NCI-H2196 (cell line): ENCODE results near the gene KREMEN2.
A peak's percentile ranks its signal among the peaks of the same experiment; 100 is the strongest.

Experiments
- DNase-seq: peaks from one replicate; lab custom pipeline; 2025; ENCODE audit not compliant: unreplicated experiment; lab: John Stamatoyannopoulos, UW

Gene KREMEN2

DNA sequence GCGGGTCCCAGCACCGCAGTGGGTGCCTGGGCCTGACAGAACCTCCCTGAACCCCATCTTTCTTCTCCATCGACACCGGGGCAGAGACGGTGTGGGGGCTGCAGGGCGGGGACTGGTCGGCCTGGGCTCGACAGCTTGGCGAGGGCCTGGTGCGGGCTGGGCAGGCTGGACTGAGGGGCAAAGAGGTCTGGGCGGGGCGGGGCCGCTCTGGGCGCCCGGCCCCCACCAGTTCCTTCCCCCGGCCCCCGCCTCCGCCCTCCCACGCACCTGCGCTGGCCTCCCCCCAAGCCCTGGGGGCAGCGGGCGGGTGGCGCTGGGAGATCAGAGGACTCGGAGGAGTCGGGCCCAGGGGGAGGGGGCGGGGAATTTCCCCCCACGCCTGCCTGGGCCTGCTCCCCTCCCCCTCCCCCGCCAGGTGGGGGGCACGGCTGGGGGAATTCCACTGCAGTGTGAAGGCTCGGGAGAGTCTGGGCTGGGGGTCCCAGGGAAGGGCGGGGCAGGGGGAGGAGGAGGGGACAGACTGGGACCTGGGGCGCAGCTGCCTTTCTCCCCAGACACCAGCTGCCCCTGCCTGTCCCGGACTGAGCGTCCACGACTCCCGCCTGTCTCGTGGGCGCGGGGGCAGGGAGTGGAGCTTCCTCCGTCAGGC is 877 bp upstream of the KREMEN2 start:
- no peak for DNase-seq

DNA sequence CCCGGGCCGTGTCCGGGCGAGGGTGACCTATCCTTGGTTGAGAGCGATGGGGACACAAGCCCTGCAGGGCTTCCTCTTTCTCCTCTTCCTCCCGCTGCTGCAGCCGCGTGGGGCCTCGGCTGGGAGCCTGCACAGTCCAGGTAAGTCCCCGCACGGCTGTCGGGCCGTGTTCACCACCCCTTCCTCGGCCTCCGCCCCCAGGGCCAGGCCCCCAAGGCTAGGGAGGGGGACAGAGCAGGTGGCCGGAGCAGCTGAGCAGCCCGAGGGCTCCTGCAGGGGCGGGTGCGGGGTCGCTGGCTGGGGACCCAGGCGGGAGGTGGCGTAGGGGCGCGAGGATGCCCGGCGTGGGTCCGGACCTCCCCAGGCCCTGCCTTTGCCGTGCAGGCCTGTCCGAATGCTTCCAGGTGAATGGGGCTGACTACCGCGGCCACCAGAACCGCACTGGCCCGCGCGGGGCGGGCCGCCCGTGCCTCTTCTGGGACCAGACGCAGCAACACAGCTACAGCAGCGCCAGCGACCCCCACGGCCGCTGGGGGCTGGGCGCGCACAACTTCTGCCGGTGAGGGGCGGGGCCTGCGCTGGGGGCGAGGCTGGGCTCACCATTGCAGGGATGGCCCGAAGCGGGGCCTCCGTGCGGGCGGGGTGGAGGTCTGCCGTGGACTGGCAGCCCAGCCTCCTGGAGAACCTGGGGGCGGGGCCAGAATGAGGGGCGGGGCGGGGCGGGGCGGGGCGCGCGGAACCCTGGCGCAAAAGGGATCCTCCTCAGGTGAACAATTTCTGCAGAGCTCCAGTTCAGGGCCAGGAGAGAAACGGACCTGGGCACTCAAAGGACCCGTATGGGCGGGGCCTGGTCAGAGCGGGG is 631 bp downstream of the KREMEN2 start:
- DNase-seq = peak; percentile 81

GRCh38 chr16:2966043-2966807 is 2.1 kb downstream of the KREMEN2 start:
- no peak for DNase-seq

DNA sequence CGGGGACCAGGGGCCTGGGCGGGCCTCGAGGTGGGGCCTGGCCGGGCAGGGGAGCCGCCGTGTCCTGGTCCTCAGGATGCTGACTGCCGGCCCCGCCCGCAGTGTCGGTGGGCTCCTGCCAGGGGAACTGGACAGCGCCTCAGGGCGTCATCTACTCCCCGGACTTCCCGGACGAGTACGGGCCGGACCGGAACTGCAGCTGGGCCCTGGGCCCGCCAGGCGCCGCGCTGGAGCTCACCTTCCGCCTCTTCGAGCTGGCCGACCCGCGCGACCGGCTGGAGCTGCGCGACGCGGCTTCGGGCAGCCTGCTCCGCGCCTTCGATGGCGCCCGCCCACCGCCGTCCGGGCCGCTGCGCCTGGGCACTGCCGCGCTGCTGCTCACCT is 2.7 kb downstream of the KREMEN2 start:
- no peak for DNase-seq

- no peak for DNase-seq
Measured at GRCh38 chr16:2967211-2967631, 3.1 kb downstream of the KREMEN2 start.

GRCh38 chr16:2967721-2968161 is 3.7 kb downstream of the KREMEN2 start:
- DNase-seq = no peak

- DNase-seq = peak; percentile 48
Measured at GRCh38 chr16:2968368-2968737, 4.3 kb downstream of the KREMEN2 start.

DNA sequence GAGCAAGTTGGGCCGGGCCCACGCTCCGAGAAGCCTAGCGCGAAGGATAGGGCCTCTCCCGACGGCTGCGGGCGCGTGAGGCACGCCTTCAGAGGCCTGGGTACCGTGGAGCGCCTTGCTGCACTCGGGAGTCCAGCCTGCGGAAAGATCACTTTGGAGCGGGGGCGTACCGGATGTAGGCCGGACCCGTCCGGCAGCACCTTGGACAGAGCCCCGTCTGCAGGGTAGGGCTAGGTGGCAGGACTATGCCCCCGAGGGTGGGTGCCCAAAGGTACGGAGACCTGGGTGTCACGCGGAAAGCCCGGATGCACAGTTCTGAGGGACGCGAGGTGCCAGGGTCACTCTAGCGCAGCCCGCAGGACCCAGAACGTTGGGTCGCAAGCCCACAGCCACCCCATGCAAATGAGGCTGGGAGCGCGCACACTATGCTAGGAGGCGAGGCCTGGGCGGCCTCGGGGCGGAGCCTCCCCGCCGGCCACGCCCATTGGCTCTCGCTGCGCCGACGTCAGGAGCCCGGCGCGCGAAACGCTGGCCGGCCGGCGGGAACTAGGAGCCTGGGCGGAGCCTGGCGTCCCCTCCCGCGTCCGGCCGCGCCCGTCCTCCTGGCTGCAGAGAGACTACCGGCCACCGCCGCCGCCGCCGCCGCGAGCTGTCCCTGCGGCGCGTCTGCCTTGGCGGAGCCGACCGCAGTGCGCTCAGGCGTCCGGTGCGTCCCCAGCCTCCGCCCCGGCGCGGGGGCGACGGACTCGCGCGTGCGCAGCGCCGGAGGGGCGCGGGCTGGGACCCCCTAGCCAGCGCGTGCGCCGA is 4.9 kb downstream of the KREMEN2 start, which contains the start of gene PAQR4:
Gene PAQR4 (plus strand): TSS at position 611 of the 807 bp plus-strand sequence. CDS start 327 bp downstream, outside the sequence.
- DNase-seq = peak; percentile 93

GRCh38 chr16:2969545-2970521 is 5.8 kb downstream of the KREMEN2 start:
- DNase-seq = peak; percentile 38

- no peak for DNase-seq
Measured at GRCh38 chr16:2970563-2970962, 6.5 kb downstream of the KREMEN2 start.

DNA sequence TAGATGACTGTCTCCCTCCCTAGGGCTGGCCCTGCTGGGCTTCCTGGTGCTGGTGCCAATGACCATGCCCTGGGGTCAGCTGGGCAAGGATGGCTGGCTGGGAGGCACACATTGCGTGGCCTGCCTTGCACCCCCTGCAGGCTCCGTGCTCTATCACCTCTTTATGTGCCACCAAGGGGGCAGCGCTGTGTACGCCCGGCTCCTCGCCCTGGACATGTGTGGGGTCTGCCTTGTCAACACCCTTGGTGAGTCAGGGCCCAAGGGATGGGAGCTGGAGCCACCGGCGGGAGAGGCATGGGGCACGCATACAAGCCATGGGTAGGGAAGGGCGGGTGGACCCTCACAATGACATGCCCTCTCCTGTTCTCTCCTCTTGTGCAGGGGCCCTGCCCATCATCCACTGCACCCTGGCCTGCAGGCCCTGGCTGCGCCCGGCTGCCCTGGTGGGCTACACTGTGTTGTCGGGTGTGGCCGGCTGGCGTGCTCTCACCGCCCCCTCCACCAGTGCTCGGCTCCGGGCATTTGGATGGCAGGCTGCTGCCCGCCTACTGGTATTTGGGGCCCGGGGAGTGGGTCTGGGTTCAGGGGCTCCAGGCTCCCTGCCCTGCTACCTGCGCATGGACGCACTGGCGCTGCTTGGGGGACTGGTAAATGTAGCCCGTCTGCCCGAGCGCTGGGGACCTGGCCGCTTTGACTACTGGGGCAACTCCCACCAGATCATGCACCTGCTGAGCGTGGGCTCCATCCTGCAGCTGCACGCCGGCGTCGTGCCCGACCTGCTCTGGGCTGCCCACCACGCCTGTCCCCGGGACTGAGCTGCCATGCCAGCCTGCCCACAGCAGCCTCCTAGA is 7.3 kb downstream of the KREMEN2 start:
- no peak for DNase-seq

DNA sequence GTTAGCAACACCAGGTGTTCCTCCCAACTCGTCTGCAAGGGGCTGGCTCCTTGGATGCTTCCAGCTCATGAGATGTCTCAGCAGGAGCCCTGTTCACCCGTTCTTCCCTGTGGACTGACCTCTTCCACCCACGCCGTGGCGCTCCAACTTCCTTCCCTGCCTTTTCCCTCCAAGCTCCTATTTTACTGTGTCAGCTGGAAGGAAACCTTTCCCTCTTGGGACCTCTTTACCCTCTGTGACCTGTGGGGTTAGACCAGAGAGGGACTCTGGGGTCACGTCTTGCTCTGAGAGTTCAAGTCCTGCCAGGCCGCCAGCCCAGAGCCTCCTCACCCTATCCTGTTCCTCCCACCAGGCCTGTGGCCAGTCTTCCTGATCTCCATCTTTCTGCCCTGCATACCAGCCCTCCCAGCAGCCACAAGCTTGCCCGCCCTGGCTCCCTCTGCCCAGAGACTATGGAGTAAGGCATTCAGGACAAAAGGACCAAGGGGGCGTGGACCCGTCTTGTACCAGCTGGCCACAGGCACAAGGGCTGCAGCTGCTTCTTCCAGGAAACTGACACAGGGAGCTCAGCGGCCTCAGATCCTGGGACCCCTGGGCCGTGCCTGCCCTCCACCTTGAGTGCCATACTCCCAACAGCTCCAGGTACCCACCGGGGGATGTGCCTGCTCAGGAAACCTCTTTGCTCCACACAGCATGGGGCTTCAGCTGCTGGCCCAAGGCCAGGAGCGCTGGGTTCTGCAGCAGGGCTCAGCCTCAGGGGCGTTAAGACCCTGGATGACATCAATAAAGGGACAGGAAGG is 8.1 kb downstream of the KREMEN2 start:
- no peak for DNase-seq

GRCh38 chr16:2973093-2973492 is 9.0 kb downstream of the KREMEN2 start:
- no peak for DNase-seq

GRCh38 chr16:2973605-2974318 is 9.7 kb downstream of the KREMEN2 start:
- DNase-seq = no peak

- DNase-seq = no peak
Measured at GRCh38 chr16:2974319-2975056, 10.4 kb downstream of the KREMEN2 start.

GRCh38 chr16:2975161-2975795 is 11.2 kb downstream of the KREMEN2 start:
- DNase-seq = no peak
